H1 (cell line): Measurements from ENCODE around the gene RAD52. TPM values are rescaled to one million over a fixed set of nuclear protein-coding genes. Genes with fewer than 3 reads are reported as not detected.

ENCODE experiments used
- CTCF ChIA-PET: fragments of 300-600 bp; sonication (Branson Sonifier 250); formaldehyde crosslinking; loops from one replicate; lab custom pipeline; 2021; ENCODE audit not compliant: partially characterized antibody; lab: Charles Lee
- POLR2A ChIA-PET: fragments of 300-600 bp; sonication (Branson Sonifier 250); formaldehyde crosslinking; loops from one replicate; lab custom pipeline; 2021; ENCODE audit warnings: inconsistent platforms; ENCODE audit not compliant: partially characterized antibody; lab: Charles Lee
- DNase-seq, 2 experiments: peaks; one replicate each; pipeline versions ENCODE4 v3.0.0 to v3.0.0-alpha.2; 2010 to 2022; ENCODE audit warnings: low spot score in 2 of 2, low read depth in 1 of 2, mixed read lengths in 1 of 2
- FAIRE-seq: peaks from 2 replicates; lab custom pipeline; 2011; peaks lifted over from hg19 to GRCh38; lab: Jason Lieb, UNC
- H2AFZ ChIP-seq: 2 replicates; pipeline ENCODE4 v1.8.1; 2012; ENCODE audit warnings: low read length, inconsistent platforms
- H2AK5ac ChIP-seq: 2 replicates; pipeline ENCODE4 v1.6.1; 2013; ENCODE audit warnings: low read depth, low read length
- H2BK120ac ChIP-seq: replicated peaks from 2 replicates; pipeline ENCODE3; 2013; ENCODE audit warnings: low read depth, low read length, inconsistent platforms
- H2BK12ac ChIP-seq: 2 replicates; pipeline ENCODE4 v1.6.1; 2013; ENCODE audit warnings: low read depth, low read length
- H2BK15ac ChIP-seq: 2 replicates; pipeline ENCODE4 v1.6.1; 2013; ENCODE audit warnings: low read length
- H2BK20ac ChIP-seq: 2 replicates; pipeline ENCODE4 v1.6.1; 2013; ENCODE audit warnings: low read length
- H2BK5ac ChIP-seq: 2 replicates; pipeline ENCODE4 v1.6.1; 2013; ENCODE audit warnings: low read depth, low read length
- H3K14ac ChIP-seq: 2 replicates; pipeline ENCODE4 v1.6.1; 2013; ENCODE audit warnings: inconsistent platforms; ENCODE audit not compliant: insufficient read length
- H3K18ac ChIP-seq: 2 replicates; pipeline ENCODE4 v1.6.1; 2013; ENCODE audit warnings: low read length; ENCODE audit errors: extremely low read depth
- H3K23ac ChIP-seq: 2 replicates; pipeline ENCODE4 v1.6.1; 2013; ENCODE audit warnings: inconsistent platforms; ENCODE audit not compliant: insufficient read length
- H3K23me2 ChIP-seq: 2 replicates; pipeline ENCODE4 v1.6.1; 2013; ENCODE audit warnings: low read depth, low read length
- H3K27ac ChIP-seq: 2 replicates; pipeline ENCODE4 v1.6.1; 2011; ENCODE audit warnings: low read depth, low read length, inconsistent platforms
- H3K27me3 ChIP-seq, 4 experiments: replicated peaks in 1 of 4; 1 replicate in 1 of 4; 2 replicates in 3 of 4; pipeline versions ENCODE4 v1.6.1 to v1.8.1; 2011 to 2013; ENCODE audit warnings: low read length in 3 of 4, mild to moderate bottlenecking in 3 of 4, inconsistent platforms in 2 of 4, mixed read lengths in 2 of 4, moderate library complexity in 1 of 4; ENCODE audit not compliant: control insufficient read depth in 3 of 4, insufficient read depth in 3 of 4; ENCODE audit errors: extremely low read depth in 1 of 4
- H3K36me3 ChIP-seq, 4 experiments: 2 replicates each; pipeline versions ENCODE4 v1.6.1 to v1.8.1; 2011 to 2013; ENCODE audit warnings: mild to moderate bottlenecking in 4 of 4, low read length in 3 of 4, moderate library complexity in 2 of 4, control low read depth in 1 of 4, inconsistent platforms in 1 of 4; ENCODE audit not compliant: insufficient read depth in 4 of 4, control insufficient read depth in 2 of 4
- H3K4ac ChIP-seq: replicated peaks from 2 replicates; pipeline ENCODE3; 2013; ENCODE audit warnings: low read length, low read depth, mixed read lengths, inconsistent platforms; ENCODE audit not compliant: insufficient read length
- H3K4me1 ChIP-seq, 4 experiments: replicated peaks in 1 of 4; 1 replicate in 1 of 4; 2 replicates in 3 of 4; pipeline versions ENCODE4 v1.6.1 to v1.8.1; 2011 to 2013; ENCODE audit warnings: low read length in 3 of 4, inconsistent platforms in 2 of 4, mixed read lengths in 1 of 4; ENCODE audit not compliant: insufficient read depth in 4 of 4, control insufficient read depth in 3 of 4
- H3K4me2 ChIP-seq, 2 experiments: 2 replicates each; pipeline versions ENCODE4 v1.6.1 to v1.8.1; 2011 to 2013; ENCODE audit warnings: low read depth in 2 of 2, low read length in 2 of 2, control low read depth in 1 of 2, inconsistent platforms in 1 of 2, mild to moderate bottlenecking in 1 of 2; ENCODE audit not compliant: insufficient read depth in 1 of 2
- H3K4me3 ChIP-seq, 4 experiments: fragments of 200-600, 300-600 bp in 1 of 4; sonication (generic), shearing (Covaris generic), sonication (Bioruptor Twin) in 1 of 4; 2 replicates each; pipeline versions ENCODE4 v1.5.1 to v1.8.1; 2011 to 2016; ENCODE audit warnings: low read length in 4 of 4, low read depth in 3 of 4, control low read depth in 2 of 4, inconsistent platforms in 2 of 4, mild to moderate bottlenecking in 2 of 4, mixed read lengths in 1 of 4, moderate library complexity in 1 of 4; ENCODE audit not compliant: insufficient read depth in 2 of 4; ENCODE audit errors: extremely low read depth in 1 of 4
- H3K56ac ChIP-seq: replicated peaks from 2 replicates; pipeline ENCODE3; 2013; ENCODE audit warnings: low read depth, mild to moderate bottlenecking, mixed read lengths, low read length, inconsistent platforms; ENCODE audit not compliant: insufficient read length
- H3K79me1 ChIP-seq: 2 replicates; pipeline ENCODE4 v1.6.1; 2013; ENCODE audit warnings: low read depth, low read length, control low read depth
- H3K79me2 ChIP-seq, 2 experiments: 2 replicates each; pipeline versions ENCODE4 v1.6.1 to v1.8.1; 2012 to 2013; ENCODE audit warnings: low read length in 2 of 2, mild to moderate bottlenecking in 2 of 2, inconsistent platforms in 1 of 2; ENCODE audit not compliant: insufficient read depth in 2 of 2, control insufficient read depth in 1 of 2
- H3K9ac ChIP-seq, 4 experiments: replicated peaks in 1 of 4; 1 replicate in 1 of 4; 2 replicates in 3 of 4; pipeline versions ENCODE4 v1.6.1 to v1.8.1; 2011 to 2013; ENCODE audit warnings: low read depth in 3 of 4, low read length in 3 of 4, control low read depth in 2 of 4, mild to moderate bottlenecking in 2 of 4, moderate library complexity in 2 of 4, inconsistent platforms in 1 of 4; ENCODE audit errors: extremely low read depth in 1 of 4
- H3K9me3 ChIP-seq, 2 experiments: 2 replicates each; pipeline versions ENCODE4 v1.6.1 to v1.8.1; 2012 to 2013; ENCODE audit warnings: mild to moderate bottlenecking in 2 of 2, moderate library complexity in 2 of 2, control low read depth in 1 of 2, inconsistent platforms in 1 of 2, low read depth in 1 of 2, low read length in 1 of 2, mixed read lengths in 1 of 2; ENCODE audit not compliant: insufficient read depth in 2 of 2
- H4K20me1 ChIP-seq, 2 experiments: replicated peaks in 1 of 2; 2 replicates each; pipeline versions ENCODE3 to v1.8.1; 2011 to 2013; ENCODE audit warnings: inconsistent platforms in 2 of 2, low read length in 2 of 2, mild to moderate bottlenecking in 1 of 2; ENCODE audit not compliant: insufficient read depth in 2 of 2, control insufficient read depth in 1 of 2
- H4K5ac ChIP-seq: 2 replicates; pipeline ENCODE4 v1.6.1; 2013; ENCODE audit warnings: low read length, low read depth, mixed read lengths, inconsistent platforms; ENCODE audit not compliant: insufficient read length
- H4K8ac ChIP-seq: 2 replicates; pipeline ENCODE4 v1.8.0; 2013; ENCODE audit warnings: mild to moderate bottlenecking, moderate library complexity, low read length, inconsistent platforms; ENCODE audit not compliant: insufficient read depth; ENCODE audit errors: extremely low read depth
- H4K91ac ChIP-seq: replicated peaks from 2 replicates; pipeline ENCODE3; 2013; ENCODE audit warnings: low read length, mixed read lengths, inconsistent platforms; ENCODE audit not compliant: insufficient read length
- CHD1 ChIP-seq: IDR thresholded peaks from 2 replicates; pipeline ENCODE4 v1.6.1; 2012; ENCODE audit warnings: low read depth, low read length, improper control_type of control experiment
- CHD2 ChIP-seq: IDR thresholded peaks from 2 replicates; pipeline ENCODE4 v1.6.1; 2012; ENCODE audit warnings: low read length, improper control_type of control experiment
- HDAC2 ChIP-seq, 2 experiments: fragments of 300-600 bp in 1 of 2; sonication (generic) in 1 of 2; IDR thresholded peaks; 2 replicates each; pipeline ENCODE4 v1.6.1; 2011 to 2012; ENCODE audit warnings: low read depth in 2 of 2, low read length in 2 of 2, mild to moderate bottlenecking in 2 of 2, moderate library complexity in 2 of 2, borderline replicate concordance in 1 of 2, inconsistent platforms in 1 of 2
- KDM4A ChIP-seq: IDR thresholded peaks from one replicate; pipeline ENCODE4 v1.7.1; 2012; ENCODE audit warnings: low read depth, mild to moderate bottlenecking, moderate library complexity, low read length, inconsistent platforms; ENCODE audit not compliant: severe bottlenecking
- NRF1 ChIP-seq: IDR thresholded peaks from 2 replicates; pipeline ENCODE4 v1.6.1; 2011; ENCODE audit warnings: mild to moderate bottlenecking, low read depth, low read length, improper control_type of control experiment
- POLR2AphosphoS5 ChIP-seq: IDR thresholded peaks from 2 replicates; pipeline ENCODE4 v1.6.1; 2011; ENCODE audit warnings: low read depth, low read length
- POU5F1 ChIP-seq: IDR thresholded peaks from 2 replicates; pipeline ENCODE4 v1.6.1; 2011; ENCODE audit warnings: low read depth, mild to moderate bottlenecking, low read length, moderate library complexity
- SIRT6 ChIP-seq: IDR thresholded peaks from one replicate; pipeline ENCODE4 v1.7.1; 2012; ENCODE audit warnings: low read length, inconsistent platforms
- SUZ12 ChIP-seq: fragments of 200-600 bp; sonication (generic); IDR thresholded peaks from 2 replicates; pipeline ENCODE4 v1.6.1; 2012; ENCODE audit warnings: mild to moderate bottlenecking, inconsistent platforms, low read length, moderate library complexity, mixed read lengths
- TAF1 ChIP-seq: IDR thresholded peaks from 2 replicates; pipeline ENCODE4 v1.6.1; 2011; ENCODE audit warnings: mild to moderate bottlenecking, low read depth, low read length
- TAF7 ChIP-seq: optimal IDR thresholded peaks from 2 replicates; pipeline ENCODE3; 2011; ENCODE audit warnings: low read depth, mild to moderate bottlenecking, inconsistent platforms, low read length, moderate library complexity, borderline replicate concordance
- WGBS, 2 experiments: shearing (Covaris generic) in 1 of 2; methylation state at CpG; one replicate each; pipeline versions ENCODE4 v1.1.6 to v1.1.7; 2013 to 2015; ENCODE audit warnings: low lambda C conversion rate in 2 of 2, mixed read lengths in 2 of 2, inconsistent platforms in 1 of 2, low coverage in 1 of 2, missing lambda C conversion rate in 1 of 2; ENCODE audit not compliant: insufficient replicate concordance in 2 of 2, insufficient coverage in 1 of 2, insufficient read length in 1 of 2; ENCODE audit errors: extremely low coverage in 1 of 2, missing lambda C conversion rate in 1 of 2; 5-methylcytosine and 5-hydroxymethylcytosine counted together
- polyA plus RNA-seq, 7 experiments: library from polyadenylated mRNA; depleted of rRNA in 3 of 7; stranded (reverse) in 5 of 7; unstranded in 2 of 7; fragments of >200 nt in 5 of 7; fragments of 200-250 nt in 2 of 7; gene quantifications; 1 replicate in 5 of 7; 2 replicates in 1 of 7; 4 replicates in 1 of 7; pipeline versions ENCODE4 v1.2.1 to v1.2.3, GENCODE V29; 2011 to 2013; ENCODE audit warnings: missing spikeins in 2 of 7, mixed read lengths in 2 of 7
- total RNA-seq: library from RNA; stranded (reverse); fragmentation: NEBNext Ultra II Directional; extraction: Animal tissue kit (Norgen Biotek cat#: 25700); gene quantifications from 2 replicates; pipeline ENCODE4 v1.2.1, GENCODE V29; 2021
- TF ChIP-seq, protein P1 (sequence below): IDR thresholded peaks from 2 replicates; pipeline ENCODE4 v1.6.1; 2011; ENCODE audit warnings: low read length, improper control_type of control experiment
- TF ChIP-seq, protein P2 (sequence below): IDR thresholded peaks from 2 replicates; pipeline ENCODE4 v1.6.1; 2012; ENCODE audit warnings: inconsistent platforms

RAD52 gene
- total and polyA plus RNA-seq, 2 of the 8 experiments (the other 6 are each of a cell fraction or from before 2014, with no cell fraction given), result 12.5 to 14.3 TPM

DNA sequence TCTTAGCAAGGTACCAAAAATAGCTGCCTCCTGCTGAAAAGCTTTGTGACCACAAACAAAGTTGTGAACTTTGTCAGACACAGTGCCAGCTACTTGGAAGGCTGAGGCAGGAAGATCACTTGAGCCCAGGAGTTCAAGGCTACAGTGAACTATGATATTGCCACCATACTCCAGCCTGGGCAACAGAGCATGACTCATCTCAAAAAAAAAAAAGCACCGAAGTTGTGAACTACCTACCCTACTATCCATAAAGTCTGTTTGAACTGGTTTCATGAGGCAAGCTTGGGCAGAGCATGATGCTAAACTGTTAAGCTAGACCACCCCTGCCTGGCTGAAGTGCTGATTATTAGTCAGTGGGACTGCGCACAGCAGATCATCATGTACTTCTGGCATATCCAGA is 75.5 kb downstream of the RAD52 start:
- DNase-seq (no peak), FAIRE-seq (no peak)
- no peak overlapping the region for H2BK20ac ChIP-seq
- H3K9me3 ChIP-seq, result no peaks in the 10 kb centered on the region
- H3K4me2 ChIP-seq, result no peak overlapping the region
- no peak overlapping the region for H3K4ac ChIP-seq
- H3K56ac ChIP-seq, result no peak overlapping the region
- H2BK12ac ChIP-seq, result no peak overlapping the region
- no peak overlapping the region for H2AK5ac ChIP-seq
- H4K91ac ChIP-seq, result no peak overlapping the region
- no peak overlapping the region for H3K4me3 ChIP-seq
- H3K14ac ChIP-seq, result no peak overlapping the region
- no peaks in the 10 kb centered on the region for H4K20me1 ChIP-seq
- no peaks in the 10 kb centered on the region for H3K23me2 ChIP-seq
- H3K27me3 ChIP-seq, result no peaks in the 10 kb centered on the region
- ChIA-PET CTCF (interaction anchor here (0.6 to 1.5 kb wide), 4 partner anchors 13 to 446 kb away, joined by 3 to 5 read pairs (median 3); no protein-coding TSS in a partner anchor), POLR2A (no interaction called here)
- H3K79me2 ChIP-seq, result no peaks in the 10 kb centered on the region
- WGBS, 2 experiments, result 100% methylated on average over 2 of the region's 2 CpGs; no CpG with 5 or more reads in 1 of the 2 experiments
- H3K9ac ChIP-seq, result no peak overlapping the region
- no peak overlapping the region for H2BK15ac ChIP-seq
- no peaks in the 10 kb centered on the region for H3K79me1 ChIP-seq
- no peak overlapping the region for H2BK5ac ChIP-seq
- H4K8ac ChIP-seq, result no peak overlapping the region; the same call in 1 of the 2 replicates
- no peak overlapping the region for H2AFZ ChIP-seq
- H3K27ac ChIP-seq, result no peak overlapping the region
- peaks cover 0 to 25% (median 8%) of the 10 kb centered on the region in 4 experiments; a peak in 5 of 8 replicates for H3K36me3 ChIP-seq
- H2BK120ac ChIP-seq, result no peak overlapping the region
- H3K4me1 ChIP-seq, result no peaks in the 10 kb centered on the region
- H3K23ac ChIP-seq, result no peak overlapping the region
- H4K5ac ChIP-seq, result no peak overlapping the region
- H3K18ac ChIP-seq, result no peak overlapping the region
- no peak for TF ChIP-seq CHD1
- TF ChIP-seq, protein P1, sequence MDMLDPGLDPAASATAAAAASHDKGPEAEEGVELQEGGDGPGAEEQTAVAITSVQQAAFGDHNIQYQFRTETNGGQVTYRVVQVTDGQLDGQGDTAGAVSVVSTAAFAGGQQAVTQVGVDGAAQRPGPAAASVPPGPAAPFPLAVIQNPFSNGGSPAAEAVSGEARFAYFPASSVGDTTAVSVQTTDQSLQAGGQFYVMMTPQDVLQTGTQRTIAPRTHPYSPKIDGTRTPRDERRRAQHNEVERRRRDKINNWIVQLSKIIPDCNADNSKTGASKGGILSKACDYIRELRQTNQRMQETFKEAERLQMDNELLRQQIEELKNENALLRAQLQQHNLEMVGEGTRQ, result no peak
- TF ChIP-seq KDM4A, result no peak
- TF ChIP-seq TAF7, result no peak
- no peak for TF ChIP-seq SUZ12
- TF ChIP-seq TAF1, result no peak
- TF ChIP-seq CHD2, result no peak
- TF ChIP-seq POLR2AphosphoS5, result no peak
- TF ChIP-seq SIRT6, result no peak
- no peak for TF ChIP-seq POU5F1
- no peak for TF ChIP-seq NRF1
- TF ChIP-seq, protein P2, sequence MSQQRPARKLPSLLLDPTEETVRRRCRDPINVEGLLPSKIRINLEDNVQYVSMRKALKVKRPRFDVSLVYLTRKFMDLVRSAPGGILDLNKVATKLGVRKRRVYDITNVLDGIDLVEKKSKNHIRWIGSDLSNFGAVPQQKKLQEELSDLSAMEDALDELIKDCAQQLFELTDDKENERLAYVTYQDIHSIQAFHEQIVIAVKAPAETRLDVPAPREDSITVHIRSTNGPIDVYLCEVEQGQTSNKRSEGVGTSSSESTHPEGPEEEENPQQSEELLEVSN, result no peak
- no peak for TF ChIP-seq HDAC2 (IDR thresholded peaks at IDR 0.05; ENCODE audit: borderline replicate concordance in 1 of 2, low read depth in 2 of 2, low read length in 2 of 2)
